Measurements from ENCODE around the gene CBLN1.

Gene CBLN1

DNA sequence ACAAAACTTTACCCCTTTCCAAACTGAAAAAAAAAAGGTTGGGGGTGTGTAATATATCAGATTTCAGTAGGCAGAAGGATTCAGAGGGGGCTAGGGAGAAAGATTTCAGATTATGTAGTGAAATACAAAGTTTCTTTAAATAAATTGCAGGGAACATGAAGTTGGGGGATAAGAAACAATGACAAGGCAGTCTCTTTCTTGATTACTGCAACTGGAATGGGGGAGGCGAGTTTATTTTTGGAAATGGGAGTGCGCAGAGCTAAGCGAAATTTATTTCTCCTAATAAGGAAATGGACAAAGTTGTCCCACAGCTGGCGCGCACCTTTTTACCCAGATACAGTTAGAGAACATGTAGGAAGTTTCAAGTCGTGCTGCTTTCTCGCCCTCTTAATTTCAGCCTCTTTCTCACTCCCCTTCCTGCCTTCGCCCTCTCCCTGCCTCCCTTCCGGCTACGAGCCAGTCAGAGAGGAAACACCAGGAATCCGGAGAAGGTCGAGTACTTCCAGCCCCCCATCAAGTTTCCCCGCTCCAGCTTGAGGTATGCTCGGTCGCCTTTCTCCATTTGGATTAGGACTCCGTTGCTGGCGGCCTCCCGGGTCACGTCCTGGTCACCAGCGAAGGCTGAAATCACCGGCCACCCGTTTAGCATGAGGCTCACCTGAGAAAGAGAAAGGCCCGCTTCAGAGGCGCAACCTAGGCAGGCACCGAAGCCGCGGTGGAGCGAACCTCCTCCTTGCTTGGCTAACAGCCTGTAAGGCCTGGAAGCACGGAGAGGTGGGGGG, 2.5 kb downstream of the CBLN1 start:
- no peak overlapping the region for H2BK12ac ChIP-seq (ENCODE audit: low read length)
- no peaks in the 10 kb centered on the region for H3K79me1 ChIP-seq (ENCODE audit: low read depth, low read length)
- no peak overlapping the region for H2BK120ac ChIP-seq (ENCODE audit: low read depth, low read length)
- no peak overlapping the region for H3K27ac ChIP-seq (replicated peaks; ENCODE audit: low read length)
- H3K23ac ChIP-seq (ENCODE audit: low read depth, low read length, poor library complexity) = peak overlapping the region; percentile 76
- H3K9ac ChIP-seq (ENCODE audit: low read depth, low read length, poor library complexity) = no peak overlapping the region
- H3K4me1 ChIP-seq (ENCODE audit: control insufficient read depth in 2 of 2, insufficient read depth in 1 of 2, low read depth in 1 of 2, low read length in 2 of 2) = peaks cover 6 to 19% of the 10 kb centered on the region in 2 donors
- H2BK5ac ChIP-seq (ENCODE audit: low read length) = no peak overlapping the region
- H3K4me3 ChIP-seq (ENCODE audit: low read length in 2 of 2) = no peak overlapping the region
- WGBS, 2 donors (ENCODE audit: extremely low coverage in 2 of 2, insufficient read length in 2 of 2, insufficient replicate concordance in 1 of 2) = no CpG with 5 or more reads among the region's 29 CpGs
- H2AFZ ChIP-seq (ENCODE audit: low read length) = no peak overlapping the region
- H3K27me3 ChIP-seq (ENCODE audit: control insufficient read depth in 3 of 3, insufficient read depth in 3 of 3, low read depth in 1 of 3, low read length in 3 of 3) = peaks cover 63 to 92% (median 88%) of the 10 kb centered on the region in 3 experiments
- no peak overlapping the region for H4K91ac ChIP-seq (ENCODE audit: low read depth, low read length, poor library complexity)
- H3K9me3 ChIP-seq (replicated peaks in 1 of 2; ENCODE audit: control insufficient read depth in 2 of 2, insufficient read depth in 1 of 2, low read depth in 1 of 2, low read length in 2 of 2) = peaks cover 0 to 2% of the 10 kb centered on the region in 2 donors
- no peaks in the 10 kb centered on the region for H3K36me3 ChIP-seq (replicated peaks in 1 of 2; ENCODE audit: control insufficient read depth in 2 of 2, insufficient read depth in 2 of 2, low read length in 2 of 2)
- H2BK15ac ChIP-seq (ENCODE audit: low read length) = no peak overlapping the region
- no peak overlapping the region for H3K4me2 ChIP-seq (ENCODE audit: insufficient read depth, low read length, poor library complexity, severe bottlenecking)
- H3K14ac ChIP-seq (ENCODE audit: low read length) = no peak overlapping the region
- H4K8ac ChIP-seq (ENCODE audit: low read depth, low read length) = no peak overlapping the region
- H3K4ac ChIP-seq (ENCODE audit: low read length) = no peak overlapping the region
- no peak overlapping the region for H3K18ac ChIP-seq (ENCODE audit: low read length)
- H2AK5ac ChIP-seq (ENCODE audit: low read depth, low read length) = no peak overlapping the region
- no peak for DNase-seq (ENCODE audit: low spot score)

DNA sequence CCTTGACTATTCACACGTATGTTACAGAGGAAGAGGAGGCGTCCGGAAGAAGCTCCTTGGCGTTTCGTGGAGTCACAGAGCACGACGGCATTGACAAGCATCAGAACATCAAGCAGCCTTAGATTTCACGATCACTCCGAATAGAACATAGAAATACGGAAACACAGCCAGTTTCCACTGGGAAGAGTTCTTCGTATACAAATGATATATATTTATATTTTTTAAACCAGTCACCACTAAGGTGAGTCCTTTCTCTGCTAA, 3.1 kb downstream of the CBLN1 start:
- no peak overlapping the region for H3K4me2 ChIP-seq (ENCODE audit: insufficient read depth, low read length, poor library complexity, severe bottlenecking)
- no peak overlapping the region for H4K91ac ChIP-seq (ENCODE audit: low read depth, low read length, poor library complexity)
- H3K4ac ChIP-seq (ENCODE audit: low read length) = no peak overlapping the region
- H2BK12ac ChIP-seq (ENCODE audit: low read length) = no peak overlapping the region
- no peaks in the 10 kb centered on the region for H3K36me3 ChIP-seq (replicated peaks in 1 of 2; ENCODE audit: control insufficient read depth in 2 of 2, insufficient read depth in 2 of 2, low read length in 2 of 2)
- no peak overlapping the region for H2AFZ ChIP-seq (ENCODE audit: low read length)
- H3K4me1 ChIP-seq (ENCODE audit: control insufficient read depth in 2 of 2, insufficient read depth in 1 of 2, low read depth in 1 of 2, low read length in 2 of 2) = peaks cover 6 to 19% of the 10 kb centered on the region in 2 donors
- H2BK120ac ChIP-seq (ENCODE audit: low read depth, low read length) = no peak overlapping the region
- no peak overlapping the region for H3K9ac ChIP-seq (ENCODE audit: low read depth, low read length, poor library complexity)
- no peak overlapping the region for H2BK15ac ChIP-seq (ENCODE audit: low read length)
- no peak overlapping the region for H3K18ac ChIP-seq (ENCODE audit: low read length)
- no CpG with 5 or more reads among the region's 11 CpGs for WGBS, 2 donors (ENCODE audit: extremely low coverage in 2 of 2, insufficient read length in 2 of 2, insufficient replicate concordance in 1 of 2)
- no peaks in the 10 kb centered on the region for H3K79me1 ChIP-seq (ENCODE audit: low read depth, low read length)
- H3K27me3 ChIP-seq (ENCODE audit: control insufficient read depth in 3 of 3, insufficient read depth in 3 of 3, low read depth in 1 of 3, low read length in 3 of 3) = peaks cover 61 to 92% (median 88%) of the 10 kb centered on the region in 3 experiments
- H4K8ac ChIP-seq (ENCODE audit: low read depth, low read length) = no peak overlapping the region
- H2AK5ac ChIP-seq (ENCODE audit: low read depth, low read length) = no peak overlapping the region
- no peak for DNase-seq (ENCODE audit: low spot score)
- H3K27ac ChIP-seq (replicated peaks; ENCODE audit: low read length) = no peak overlapping the region
- H3K4me3 ChIP-seq (ENCODE audit: low read length in 2 of 2) = no peak overlapping the region
- no peak overlapping the region for H3K23ac ChIP-seq (ENCODE audit: low read depth, low read length, poor library complexity)
- H3K9me3 ChIP-seq (replicated peaks in 1 of 2; ENCODE audit: control insufficient read depth in 2 of 2, insufficient read depth in 1 of 2, low read depth in 1 of 2, low read length in 2 of 2) = peaks cover 0 to 4% of the 10 kb centered on the region in 2 donors
- H2BK5ac ChIP-seq (ENCODE audit: low read length) = no peak overlapping the region
- no peak overlapping the region for H3K14ac ChIP-seq (ENCODE audit: low read length)

DNA sequence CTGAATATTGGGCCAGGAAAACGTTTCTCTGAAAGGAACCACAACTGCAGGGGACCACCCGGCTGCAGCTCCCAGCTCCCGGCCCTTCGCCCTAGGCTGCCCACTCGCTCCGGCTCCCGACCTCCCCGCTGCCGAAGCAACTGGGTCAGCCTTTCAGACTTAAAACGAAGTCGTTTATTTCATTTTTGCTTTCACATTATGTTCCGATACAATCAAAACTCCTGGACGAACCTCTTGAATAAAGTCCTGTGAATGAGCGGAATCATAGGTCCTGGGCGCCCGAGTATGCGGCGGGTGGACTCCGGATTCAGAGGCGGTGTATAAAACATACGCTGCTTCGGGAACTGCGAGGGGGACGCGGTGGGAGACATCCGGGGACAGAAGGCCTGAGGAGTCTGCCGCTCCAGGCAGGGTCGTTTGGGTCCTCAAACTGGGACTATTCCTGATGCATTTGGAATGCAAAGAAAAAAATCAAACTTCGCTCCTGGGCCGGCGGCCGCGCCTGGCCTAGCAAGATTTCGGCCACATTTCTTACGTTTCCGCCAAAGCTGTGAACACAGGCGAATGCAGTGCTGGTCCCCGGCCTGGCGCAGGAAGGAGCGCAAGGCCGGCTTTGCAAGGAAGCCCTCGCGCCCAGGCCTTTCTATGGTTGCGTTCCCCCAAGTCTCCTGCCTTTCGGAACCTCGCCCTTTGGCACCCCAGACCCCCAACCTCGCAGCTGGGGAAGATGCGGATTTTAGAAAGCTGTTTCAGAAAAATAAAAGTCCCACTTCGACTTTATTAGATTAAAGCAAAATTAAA, 3.7 kb downstream of the CBLN1 start:
- Histone ChIP-seq H3K27me3 (ENCODE audit: control insufficient read depth in 3 of 3, insufficient read depth in 3 of 3, low read depth in 1 of 3, low read length in 3 of 3) (peaks cover 57 to 92% (median 88%) of the 10 kb centered on the region in 3 experiments), H3K4me1 (ENCODE audit: control insufficient read depth in 2 of 2, insufficient read depth in 1 of 2, low read depth in 1 of 2, low read length in 2 of 2) (peaks cover 6 to 19% of the 10 kb centered on the region in 2 donors), H4K8ac (ENCODE audit: low read depth, low read length) (no peak overlapping the region), H3K4me3 (ENCODE audit: low read length in 2 of 2) (no peak overlapping the region), H3K23ac (ENCODE audit: low read depth, low read length, poor library complexity) (no peak overlapping the region), H2BK120ac (ENCODE audit: low read depth, low read length) (no peak overlapping the region), H2BK5ac (ENCODE audit: low read length) (no peak overlapping the region), H3K27ac (replicated peaks; ENCODE audit: low read length) (no peak overlapping the region), H2BK15ac (ENCODE audit: low read length) (no peak overlapping the region), H2BK12ac (ENCODE audit: low read length) (no peak overlapping the region), H3K9me3 (replicated peaks in 1 of 2; ENCODE audit: control insufficient read depth in 2 of 2, insufficient read depth in 1 of 2, low read depth in 1 of 2, low read length in 2 of 2) (peaks cover 0 to 4% of the 10 kb centered on the region in 2 donors), H3K9ac (ENCODE audit: low read depth, low read length, poor library complexity) (no peak overlapping the region), H3K4me2 (ENCODE audit: insufficient read depth, low read length, poor library complexity, severe bottlenecking) (no peak overlapping the region), H3K14ac (ENCODE audit: low read length) (no peak overlapping the region), H3K36me3 (replicated peaks in 1 of 2; ENCODE audit: control insufficient read depth in 2 of 2, insufficient read depth in 2 of 2, low read length in 2 of 2) (no peaks in the 10 kb centered on the region), H2AK5ac (ENCODE audit: low read depth, low read length) (no peak overlapping the region), H3K79me1 (ENCODE audit: low read depth, low read length) (no peaks in the 10 kb centered on the region), H2AFZ (ENCODE audit: low read length) (no peak overlapping the region), H4K91ac (ENCODE audit: low read depth, low read length, poor library complexity) (no peak overlapping the region), H3K18ac (ENCODE audit: low read length) (no peak overlapping the region), H3K4ac (ENCODE audit: low read length) (no peak overlapping the region)
- WGBS, 2 donors (ENCODE audit: extremely low coverage in 2 of 2, insufficient read length in 2 of 2, insufficient replicate concordance in 1 of 2) = no CpG with 5 or more reads among the region's 49 CpGs
- DNase-seq (ENCODE audit: low spot score) = no peak

- no peak overlapping the region for H3K4ac ChIP-seq (ENCODE audit: low read length)
- no peak overlapping the region for H3K27ac ChIP-seq (replicated peaks; ENCODE audit: low read length)
- H3K4me1 ChIP-seq (ENCODE audit: control insufficient read depth in 2 of 2, insufficient read depth in 1 of 2, low read depth in 1 of 2, low read length in 2 of 2) = peaks cover 0 to 16% of the 10 kb centered on the region in 2 donors
- H2AK5ac ChIP-seq (ENCODE audit: low read depth, low read length) = no peak overlapping the region
- no peak overlapping the region for H2BK5ac ChIP-seq (ENCODE audit: low read length)
- H2BK12ac ChIP-seq (ENCODE audit: low read length) = no peak overlapping the region
- H4K91ac ChIP-seq (ENCODE audit: low read depth, low read length, poor library complexity) = no peak overlapping the region
- H3K4me3 ChIP-seq (ENCODE audit: low read length in 2 of 2) = no peak overlapping the region
- H3K9ac ChIP-seq (ENCODE audit: low read depth, low read length, poor library complexity) = no peak overlapping the region
- H3K79me1 ChIP-seq (ENCODE audit: low read depth, low read length) = no peaks in the 10 kb centered on the region
- no peak overlapping the region for H4K8ac ChIP-seq (ENCODE audit: low read depth, low read length)
- H3K14ac ChIP-seq (ENCODE audit: low read length) = no peak overlapping the region
- no CpG with 5 or more reads among the region's 18 CpGs for WGBS, 2 donors (ENCODE audit: extremely low coverage in 2 of 2, insufficient read length in 2 of 2, insufficient replicate concordance in 1 of 2)
- H3K27me3 ChIP-seq (ENCODE audit: control insufficient read depth in 3 of 3, insufficient read depth in 3 of 3, low read depth in 1 of 3, low read length in 3 of 3) = peaks cover 53 to 89% (median 88%) of the 10 kb centered on the region in 3 experiments
- no peak overlapping the region for H3K4me2 ChIP-seq (ENCODE audit: insufficient read depth, low read length, poor library complexity, severe bottlenecking)
- H3K23ac ChIP-seq (ENCODE audit: low read depth, low read length, poor library complexity) = no peak overlapping the region
- H3K9me3 ChIP-seq (replicated peaks in 1 of 2; ENCODE audit: control insufficient read depth in 2 of 2, insufficient read depth in 1 of 2, low read depth in 1 of 2, low read length in 2 of 2) = peaks cover 0 to 4% of the 10 kb centered on the region in 2 donors
- no peak overlapping the region for H2AFZ ChIP-seq (ENCODE audit: low read length)
- H3K36me3 ChIP-seq (replicated peaks in 1 of 2; ENCODE audit: control insufficient read depth in 2 of 2, insufficient read depth in 2 of 2, low read length in 2 of 2) = no peaks in the 10 kb centered on the region
- no peak overlapping the region for H3K18ac ChIP-seq (ENCODE audit: low read length)
- no peak overlapping the region for H2BK15ac ChIP-seq (ENCODE audit: low read length)
- H2BK120ac ChIP-seq (ENCODE audit: low read depth, low read length) = no peak overlapping the region
- DNase-seq (ENCODE audit: low spot score) = no peak
These were observed 4.3 kb downstream of the CBLN1 start for GRCh38 chr16:49277386-49277742.

Data from neuronal stem cell (in vitro differentiated cells).